ENCODE results near the gene ANKRD22. TPM values are rescaled to one million over a fixed set of nuclear protein-coding genes. Genes with fewer than 3 reads are reported as not detected.

Gene ANKRD22
- total and polyA plus RNA-seq, 10 of the 15 experiments (the other 5 are each of a cell fraction or from before 2014, with no cell fraction given), result 0.30 to 1.3 (median 0.71) TPM

- FAIRE-seq (peak; percentile 87), DNase-seq (ENCODE audit: low read depth, low spot score) (peak; percentile 4), ATAC-seq (peak; percentile 74)
- CTCF ChIA-PET, result interaction anchor here (0.6 to 1.6 kb wide), 3 partner anchors 17 to 64 kb away, joined by 3 to 7 read pairs (median 4); no protein-coding TSS in a partner anchor
- no peaks in the 10 kb centered on the region for H3K27me3 ChIP-seq (replicated peaks in 1 of 2; ENCODE audit: control insufficient read depth in 2 of 2, insufficient read depth in 2 of 2, low read length in 1 of 2)
- H3K4me2 ChIP-seq (ENCODE audit: control insufficient read depth, insufficient read depth), result no peak overlapping the region
- no peak overlapping the region for H3K4me3 ChIP-seq
- in situ Hi-C loops (cut with MboI) (no loop called here), intact Hi-C loops (cut with micrococcal nuclease; ENCODE audit: unreplicated experiment) (loop anchor here (1.0 to 5.0 kb wide), 3 partner anchors 35 to 227 kb away; no protein-coding TSS in a partner anchor)
- no peak overlapping the region for H3K27ac ChIP-seq (ENCODE audit: control insufficient read depth, insufficient read depth)
- H3K9me3 ChIP-seq (replicated peaks; ENCODE audit: control insufficient read depth, insufficient read depth, low read length), result no peaks in the 10 kb centered on the region
- H4K20me1 ChIP-seq (ENCODE audit: control insufficient read depth, insufficient read depth), result no peaks in the 10 kb centered on the region
- WGBS (ENCODE audit: insufficient coverage, insufficient replicate concordance, low lambda C conversion rate, missing lambda C conversion rate), result 70% methylated on average over 4 of the region's 4 CpGs
- POLR2A ChIA-PET, result no interaction called here
- BruUV-seq (replicated peaks), result no TSS peak
- H2AFZ ChIP-seq (ENCODE audit: control insufficient read depth, low read depth, low read length), result peak overlapping the region; percentile 25
- H3K36me3 ChIP-seq (ENCODE audit: control insufficient read depth in 2 of 2, insufficient read depth in 2 of 2, low read length in 1 of 2), result no peaks in the 10 kb centered on the region
- no peak overlapping the region for H3K9ac ChIP-seq (ENCODE audit: control insufficient read depth, insufficient read depth, low read length)
- SMC1A ChIA-PET (ENCODE audit: uncharacterized antibody, unreplicated experiment), result no interaction called here
- H3K79me2 ChIP-seq (ENCODE audit: control insufficient read depth, insufficient read depth, low read length), result no peaks in the 10 kb centered on the region
- H3K4me1 ChIP-seq (ENCODE audit: control insufficient read depth, insufficient read depth, low read length), result peaks cover 7% of the 10 kb centered on the region; the same call in 1 of the 2 replicates
- RAD21 ChIA-PET (ENCODE audit: unreplicated experiment), result interaction anchor here (2.1 kb wide), 1 partner anchor 64 kb away, joined by 7 read pairs; no protein-coding TSS in a partner anchor
- peak; percentile 64 for TF ChIP-seq RUNX3 (IDR thresholded peaks at IDR 0.05; ENCODE audit: low read length)
- TF ChIP-seq E4F1 (IDR thresholded peaks at IDR 0.05; ENCODE audit: borderline replicate concordance, partially characterized antibody), result no peak
- no peak for TF ChIP-seq SRF (IDR thresholded peaks at IDR 0.05; ENCODE audit: low read depth in 2 of 2, low read length in 2 of 2)
- TF ChIP-seq SIX5 (IDR thresholded peaks at IDR 0.05; ENCODE audit: low read depth, low read length, severe bottlenecking), result no peak
- TF ChIP-seq EGR1 (IDR thresholded peaks at IDR 0.05; ENCODE audit: borderline replicate concordance in 1 of 2, low read depth in 2 of 2, low read length in 2 of 2), result no peak
- no peak for TF ChIP-seq CBX3 (IDR thresholded peaks at IDR 0.05; ENCODE audit: borderline replicate concordance, low read depth)
- TF ChIP-seq IRF4 (IDR thresholded peaks at IDR 0.05; ENCODE audit: low read depth, low read length), result no peak
- TF ChIP-seq ZNF622 (IDR thresholded peaks at IDR 0.05), result no peak
- no peak for TF ChIP-seq CTCF (IDR thresholded peaks at IDR 0.05 in 2 of 3, conservative IDR thresholded peaks at IDR 0.05 in 1 of 3; ENCODE audit: control insufficient read depth in 2 of 3, extremely low read depth in 1 of 3, insufficient read depth in 1 of 3, low read depth in 3 of 3, low read length in 3 of 3)
- no peak for TF ChIP-seq MLLT1 (IDR thresholded peaks at IDR 0.05)
- TF ChIP-seq NR2C2 (IDR thresholded peaks at IDR 0.05; ENCODE audit: borderline replicate concordance, control insufficient read depth, insufficient read length, low read depth), result no peak
- TF ChIP-seq CHD1 (IDR thresholded peaks at IDR 0.05; ENCODE audit: low read depth, low read length), result no peak
- TF ChIP-seq KLF5 (IDR thresholded peaks at IDR 0.05; ENCODE audit: partially characterized antibody), result no peak
- no peak for TF ChIP-seq ZSCAN29 (IDR thresholded peaks at IDR 0.05)
- TF ChIP-seq SMC3 (IDR thresholded peaks at IDR 0.05; ENCODE audit: borderline replicate concordance, low read length), result no peak
- 0 out of 4 replicates have a peak, but pooled peaks of 1 of the 2 experiments have one; percentile 27 for TF ChIP-seq ETV6 (conservative IDR thresholded peaks at IDR 0.05 in 1 of 2, IDR thresholded peaks at IDR 0.05 in 1 of 2; ENCODE audit: borderline replicate concordance in 1 of 2, low read depth in 1 of 2)
- no peak for TF ChIP-seq SP1 (IDR thresholded peaks at IDR 0.05; ENCODE audit: low read depth, low read length)
These were observed 59.0 kb downstream of the ANKRD22 start for GRCh38 chr10:88792661-88793060.

All from GM12878 (cell line).